ENCODE data around the gene ATP8B4.

GRCh38 chr15:49868348-49868747 is 250.7 kb downstream of the ATP8B4 start:
- no peak for TF ChIP-seq CTCF (IDR thresholded peaks at IDR 0.05; ENCODE audit: insufficient read depth, low read length, poor library complexity, severe bottlenecking)
- TF ChIP-seq EZH2phosphoT487 (conservative IDR thresholded peaks at IDR 0.05; ENCODE audit: low read length), result no peak

All from SU-DHL-6 (cell line).